ENCODE data around the gene NLGN3. TPM values are rescaled to one million over a fixed set of nuclear protein-coding genes. Genes with fewer than 3 reads are reported as not detected.

Gene NLGN3
- total RNA-seq, 1 donor from 2014 or later: 0.67 TPM

DNA sequence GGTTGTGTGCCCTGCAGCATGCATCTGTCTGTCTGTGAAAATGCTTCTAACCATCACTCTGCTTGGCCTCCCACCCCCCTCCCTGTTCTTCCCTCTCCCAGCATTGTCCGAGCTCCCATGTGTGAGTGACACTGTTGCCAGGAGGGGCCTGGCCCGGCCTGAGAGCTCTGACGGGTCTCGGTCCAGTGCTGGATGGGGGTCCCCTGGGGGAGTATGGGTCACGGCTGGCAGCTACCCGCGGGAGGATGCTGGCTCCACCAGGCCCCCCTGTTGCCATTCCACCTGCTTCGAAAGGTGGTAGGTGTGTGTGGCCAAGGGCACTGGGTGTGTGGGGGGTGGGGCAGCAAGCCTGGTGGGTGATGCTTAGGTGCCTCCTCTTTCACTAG, 3.6 kb downstream of the NLGN3 start:
- Mint-ChIP-seq H3K4me3 (no peak overlapping the region), H3K4me1 (peaks cover 14% of the 10 kb centered on the region), H3K9me3 (no peaks in the 10 kb centered on the region), H3K27me3 (no peaks in the 10 kb centered on the region), H3K36me3 (ENCODE audit: low read depth) (peaks cover 4% of the 10 kb centered on the region), H3K27ac (no peak overlapping the region)
- CTCF ChIA-PET: no interaction called here
- TF ChIP-seq CTCF (IDR thresholded peaks at IDR 0.05): no peak
- intact Hi-C loops (cut with micrococcal nuclease): no loop called here
- DNase-seq (no peak), ATAC-seq (ENCODE audit: low read depth) (no peak)
- POLR2A ChIA-PET: no interaction called here

DNA sequence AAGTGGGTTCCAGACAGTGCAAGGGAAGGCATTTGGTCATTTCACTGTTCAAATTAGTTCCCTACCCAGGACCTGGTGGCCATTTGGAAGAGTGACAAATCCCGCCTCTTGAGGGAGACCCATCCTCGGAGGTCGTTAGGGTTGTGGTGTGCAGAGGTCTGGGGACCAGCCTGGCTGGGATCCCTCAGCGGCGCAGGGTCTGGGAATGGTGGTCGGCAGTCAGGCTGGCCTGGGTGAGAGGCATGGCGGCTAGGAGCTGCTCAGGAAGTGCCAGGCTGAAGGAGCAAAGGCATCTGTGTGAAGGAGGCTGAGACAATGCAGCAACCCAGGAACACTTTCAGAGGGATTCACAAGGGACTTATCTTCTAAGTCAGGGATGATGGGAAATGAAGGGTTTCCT, 6.7 kb downstream of the NLGN3 start:
- intact Hi-C loops (cut with micrococcal nuclease): no loop called here
- H3K4me1 Mint-ChIP-seq: peaks cover 12% of the 10 kb centered on the region
- no peak for DNase-seq
- CTCF ChIA-PET: no interaction called here
- H3K4me3 Mint-ChIP-seq: no peak overlapping the region
- H3K36me3 Mint-ChIP-seq (ENCODE audit: low read depth): peaks cover 11% of the 10 kb centered on the region
- no peaks in the 10 kb centered on the region for H3K9me3 Mint-ChIP-seq
- no peak for TF ChIP-seq CTCF (IDR thresholded peaks at IDR 0.05)
- POLR2A ChIA-PET: interaction anchor here (0.5 to 0.7 kb wide), 3 partner anchors 33 to 382 kb away, joined by 4 to 6 read pairs (median 4); partner anchors contain the start of gene MED12
- ATAC-seq (ENCODE audit: low read depth): no peak
- no peaks in the 10 kb centered on the region for H3K27me3 Mint-ChIP-seq
- no peak overlapping the region for H3K27ac Mint-ChIP-seq

DNA sequence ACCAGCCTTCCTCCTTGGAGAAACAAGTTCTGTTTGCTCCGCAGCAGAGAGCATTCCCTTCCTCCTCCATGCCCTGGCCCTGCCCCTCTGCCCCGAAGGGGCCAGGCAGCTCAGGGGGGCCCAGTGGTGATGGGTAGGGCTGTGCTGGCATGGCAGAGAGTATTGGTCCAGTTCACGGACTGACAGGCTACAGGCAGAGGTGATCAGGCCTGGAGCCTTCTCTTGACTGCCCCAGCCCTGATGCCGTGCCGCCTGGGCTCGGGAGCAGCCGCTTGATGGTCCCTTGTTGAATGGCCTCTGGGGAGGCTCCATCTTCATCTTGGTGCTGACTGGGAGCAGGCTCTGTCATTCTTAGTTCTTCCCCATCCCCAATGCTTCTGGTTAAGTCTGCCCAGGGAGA, 9.6 kb downstream of the NLGN3 start:
- no peak for ATAC-seq (ENCODE audit: low read depth)
- no peaks in the 10 kb centered on the region for H3K9me3 Mint-ChIP-seq
- no peak for TF ChIP-seq CTCF (IDR thresholded peaks at IDR 0.05)
- H3K36me3 Mint-ChIP-seq (ENCODE audit: low read depth): peaks cover 15% of the 10 kb centered on the region
- H3K4me3 Mint-ChIP-seq: no peak overlapping the region
- H3K27ac Mint-ChIP-seq: no peak overlapping the region
- intact Hi-C loops (cut with micrococcal nuclease): no loop called here
- DNase-seq: no peak
- CTCF ChIA-PET: no interaction called here
- H3K27me3 Mint-ChIP-seq: no peaks in the 10 kb centered on the region
- peaks cover 10% of the 10 kb centered on the region for H3K4me1 Mint-ChIP-seq
- POLR2A ChIA-PET: no interaction called here

- Mint-ChIP-seq H3K27me3 (no peaks in the 10 kb centered on the region), H3K27ac (no peak overlapping the region), H3K4me3 (no peak overlapping the region), H3K4me1 (peaks cover 13% of the 10 kb centered on the region), H3K36me3 (ENCODE audit: low read depth) (peaks cover 15% of the 10 kb centered on the region), H3K9me3 (no peaks in the 10 kb centered on the region)
- DNase-seq (no peak), ATAC-seq (ENCODE audit: low read depth) (no peak)
- TF ChIP-seq CTCF (IDR thresholded peaks at IDR 0.05): no peak
- POLR2A ChIA-PET: no interaction called here
- intact Hi-C loops (cut with micrococcal nuclease): no loop called here
- CTCF ChIA-PET: no interaction called here
Measured at GRCh38 chrX:71154641-71155040, 10.0 kb downstream of the NLGN3 start.

DNA sequence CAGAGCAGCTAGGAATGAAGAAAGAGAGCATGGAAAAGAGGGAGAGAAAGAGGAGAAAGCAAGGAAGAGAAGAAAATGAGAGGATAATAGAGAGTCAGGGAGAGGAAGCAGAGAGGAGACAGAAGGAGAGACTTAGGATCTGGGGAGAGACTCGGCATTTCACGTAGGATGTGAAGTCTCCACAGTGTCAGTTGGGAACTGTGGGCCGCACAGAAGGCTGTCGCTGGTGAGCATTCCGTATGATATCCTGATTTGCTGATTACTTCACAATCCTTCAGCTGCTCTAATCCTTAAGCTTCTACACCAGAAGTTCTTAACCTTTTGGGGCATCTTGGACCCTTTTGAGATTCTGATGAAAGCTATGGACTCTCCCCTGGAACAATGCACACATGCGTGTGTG, 14.0 kb downstream of the NLGN3 start:
- no peak for DNase-seq
- ChIA-PET CTCF (no interaction called here), POLR2A (no interaction called here)
- H3K9me3 Mint-ChIP-seq: no peaks in the 10 kb centered on the region
- ATAC-seq (ENCODE audit: low read depth): no peak
- no peak overlapping the region for H3K4me3 Mint-ChIP-seq
- TF ChIP-seq CTCF (IDR thresholded peaks at IDR 0.05): no peak
- H3K27me3 Mint-ChIP-seq: no peaks in the 10 kb centered on the region
- peaks cover 21% of the 10 kb centered on the region for H3K36me3 Mint-ChIP-seq (ENCODE audit: low read depth)
- H3K27ac Mint-ChIP-seq: no peak overlapping the region
- intact Hi-C loops (cut with micrococcal nuclease): no loop called here
- H3K4me1 Mint-ChIP-seq: peaks cover 13% of the 10 kb centered on the region

Data from activated B cell treated with CpG ODN at 0.5 μM for 24 hours (primary cell).